Measurements from ENCODE around the gene DGKG.

DNA sequence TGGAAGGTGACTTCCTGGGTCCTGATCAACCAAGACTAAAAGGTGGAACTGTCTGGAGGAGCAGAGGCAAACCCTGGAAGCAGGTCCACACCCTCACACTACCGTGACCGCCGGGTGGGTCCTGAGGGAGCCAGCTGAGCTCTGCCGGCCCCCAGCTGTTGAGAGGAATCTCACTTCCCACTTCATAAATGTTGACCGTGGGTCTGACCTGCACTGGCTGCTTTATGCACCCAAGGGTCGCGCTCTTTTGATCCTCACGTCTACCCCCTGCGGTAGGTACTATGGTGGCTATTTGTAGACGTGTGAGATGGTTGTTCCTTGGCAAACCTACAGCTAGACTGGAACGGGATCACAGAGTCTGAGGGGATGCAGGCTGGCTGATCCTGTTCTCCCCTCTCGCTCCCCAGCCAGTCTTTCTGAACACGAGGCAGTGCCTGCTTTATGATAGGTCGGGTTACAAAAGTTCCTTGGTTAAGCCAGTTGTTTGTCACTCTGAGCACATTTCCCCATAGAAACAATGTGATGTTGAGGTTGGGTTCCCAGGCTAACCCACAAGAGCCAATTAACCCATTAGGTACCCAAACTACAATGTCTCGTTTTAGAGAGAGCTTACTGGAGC, 140.2 kb downstream of the DGKG start:
- TF ChIP-seq EZH2 (IDR thresholded peaks at IDR 0.05; ENCODE audit: borderline replicate concordance, low read depth, low read length, poor library complexity, severe bottlenecking), result no peak
- TF ChIP-seq, protein P1, sequence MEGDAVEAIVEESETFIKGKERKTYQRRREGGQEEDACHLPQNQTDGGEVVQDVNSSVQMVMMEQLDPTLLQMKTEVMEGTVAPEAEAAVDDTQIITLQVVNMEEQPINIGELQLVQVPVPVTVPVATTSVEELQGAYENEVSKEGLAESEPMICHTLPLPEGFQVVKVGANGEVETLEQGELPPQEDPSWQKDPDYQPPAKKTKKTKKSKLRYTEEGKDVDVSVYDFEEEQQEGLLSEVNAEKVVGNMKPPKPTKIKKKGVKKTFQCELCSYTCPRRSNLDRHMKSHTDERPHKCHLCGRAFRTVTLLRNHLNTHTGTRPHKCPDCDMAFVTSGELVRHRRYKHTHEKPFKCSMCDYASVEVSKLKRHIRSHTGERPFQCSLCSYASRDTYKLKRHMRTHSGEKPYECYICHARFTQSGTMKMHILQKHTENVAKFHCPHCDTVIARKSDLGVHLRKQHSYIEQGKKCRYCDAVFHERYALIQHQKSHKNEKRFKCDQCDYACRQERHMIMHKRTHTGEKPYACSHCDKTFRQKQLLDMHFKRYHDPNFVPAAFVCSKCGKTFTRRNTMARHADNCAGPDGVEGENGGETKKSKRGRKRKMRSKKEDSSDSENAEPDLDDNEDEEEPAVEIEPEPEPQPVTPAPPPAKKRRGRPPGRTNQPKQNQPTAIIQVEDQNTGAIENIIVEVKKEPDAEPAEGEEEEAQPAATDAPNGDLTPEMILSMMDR (conservative IDR thresholded peaks at IDR 0.05; ENCODE audit: low read depth, low read length), result no peak

Data from A673 (cell line).